ENCODE measurements around the gene RGS7.
"Not testable (repeated sequence)": the region's sequence is repeated elsewhere in the genome, so short reads cannot be mapped to it uniquely, and the experiment has no call there.

RGS7 gene

DNA sequence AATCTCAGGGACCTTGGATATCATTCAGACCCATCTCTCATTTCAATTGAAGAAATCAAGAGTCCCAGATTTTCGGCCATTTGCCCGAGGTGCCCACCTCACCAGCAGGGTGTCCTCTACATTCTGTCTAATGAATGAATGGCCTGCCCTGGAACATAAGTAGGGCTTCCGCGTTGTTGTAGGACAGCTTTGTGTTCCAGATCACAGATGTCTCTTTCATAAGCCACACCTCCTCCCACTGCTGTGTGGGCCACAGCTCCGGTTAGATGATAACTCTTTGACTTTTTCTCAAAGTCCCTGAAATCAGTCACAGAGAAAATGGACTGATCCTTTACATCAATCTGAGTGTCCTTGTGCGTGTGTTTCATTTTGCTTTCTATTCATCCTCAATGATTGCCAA, 144.4 kb downstream of the RGS7 start:
- no peak for DNase-seq (ENCODE audit: low read depth in 3 of 3)

- no peak for DNase-seq (ENCODE audit: low read depth in 3 of 3)
Measured at GRCh38 chr1:241208910-241209379, 148.1 kb downstream of the RGS7 start.

DNA sequence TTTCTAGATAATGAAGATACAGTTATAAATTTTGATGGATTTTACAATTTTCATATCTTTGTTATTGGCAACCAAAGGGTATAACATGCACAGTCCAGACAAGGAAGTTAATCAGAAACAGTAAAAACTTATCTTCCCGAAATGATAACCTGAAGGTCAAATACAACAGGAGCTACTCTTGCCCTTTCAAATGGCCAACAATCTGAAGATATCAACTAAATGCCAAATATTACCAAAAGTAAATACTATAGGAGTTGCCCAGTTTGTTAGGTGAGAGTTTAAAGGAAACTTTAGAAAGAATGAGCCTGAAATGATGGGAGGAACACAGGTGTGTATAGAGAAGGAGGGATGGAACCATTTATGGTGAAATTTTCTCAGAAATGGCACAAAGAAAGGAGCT, 153.2 kb downstream of the RGS7 start:
- DNase-seq (ENCODE audit: low read depth in 3 of 3) = no peak

- no peak for DNase-seq (ENCODE audit: low read depth in 3 of 3)
Measured at GRCh38 chr1:241202401-241202800, 154.6 kb downstream of the RGS7 start.

- DNase-seq (ENCODE audit: low read depth in 3 of 3) = no peak
Measured at GRCh38 chr1:241186716-241187115, 170.3 kb downstream of the RGS7 start.

DNA sequence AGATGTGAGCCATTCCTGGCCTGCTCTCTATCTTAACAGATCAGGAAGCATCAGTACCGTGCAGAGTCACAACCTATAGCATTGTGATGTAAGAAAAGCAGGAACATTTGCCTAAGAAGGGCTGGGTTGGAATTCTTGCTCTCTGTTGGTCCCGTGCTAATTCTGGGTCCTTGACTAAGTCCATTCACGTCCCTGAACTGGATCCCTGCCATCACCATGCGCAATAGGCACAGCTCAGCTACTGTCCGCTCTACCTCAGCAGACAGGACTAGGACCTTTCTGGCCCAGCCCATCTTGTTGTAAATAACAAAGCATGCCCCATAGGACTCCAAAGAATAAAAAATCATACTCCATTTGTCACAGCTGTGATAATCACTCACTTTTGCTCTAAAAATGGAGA, 175.0 kb downstream of the RGS7 start:
- DNase-seq (ENCODE audit: low read depth in 3 of 3) = no peak

DNA sequence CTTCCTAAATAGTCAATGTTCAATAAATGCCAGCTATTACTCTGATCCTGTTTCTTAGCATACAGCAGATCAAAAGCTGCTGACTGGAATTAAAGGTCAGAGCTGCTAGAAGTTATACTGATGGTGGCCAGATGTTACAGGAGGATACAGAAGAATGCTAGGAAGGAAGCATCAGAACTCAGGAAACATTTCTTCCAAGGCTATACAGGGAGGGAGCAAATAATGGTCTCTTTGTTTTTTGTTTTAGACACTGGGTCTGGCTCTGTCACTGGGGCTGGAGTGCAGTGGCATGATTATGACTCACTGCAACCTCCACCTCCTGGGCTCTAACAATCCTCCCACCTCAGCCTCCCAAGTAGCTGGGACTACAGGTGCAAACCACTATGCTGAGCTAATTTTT, 175.5 kb downstream of the RGS7 start:
- DNase-seq (ENCODE audit: low read depth in 3 of 3) = no peak

DNA sequence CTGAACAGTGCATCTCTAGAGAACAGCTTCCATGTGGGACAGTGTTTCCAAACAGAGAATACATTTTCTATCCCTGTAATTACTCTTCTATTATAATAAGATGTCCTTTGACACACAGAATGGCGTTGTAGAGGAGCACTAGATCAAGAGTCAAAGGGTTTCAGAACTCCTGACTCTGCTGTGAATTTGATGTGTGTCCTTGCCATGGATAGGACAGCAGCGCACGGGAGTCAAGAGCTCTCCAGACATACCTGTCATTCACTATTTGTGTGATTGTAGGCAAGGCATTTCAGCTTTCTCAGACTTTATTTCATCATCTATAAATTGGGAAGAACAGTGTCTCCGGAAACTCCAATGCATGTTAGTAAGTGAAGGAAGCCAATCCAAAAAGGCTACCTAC, 176.4 kb downstream of the RGS7 start:
- DNase-seq (ENCODE audit: low read depth in 3 of 3) = no peak

- no peak for DNase-seq (ENCODE audit: low read depth in 3 of 3)
Measured at GRCh38 chr1:241177660-241178059, 179.3 kb downstream of the RGS7 start.

DNA sequence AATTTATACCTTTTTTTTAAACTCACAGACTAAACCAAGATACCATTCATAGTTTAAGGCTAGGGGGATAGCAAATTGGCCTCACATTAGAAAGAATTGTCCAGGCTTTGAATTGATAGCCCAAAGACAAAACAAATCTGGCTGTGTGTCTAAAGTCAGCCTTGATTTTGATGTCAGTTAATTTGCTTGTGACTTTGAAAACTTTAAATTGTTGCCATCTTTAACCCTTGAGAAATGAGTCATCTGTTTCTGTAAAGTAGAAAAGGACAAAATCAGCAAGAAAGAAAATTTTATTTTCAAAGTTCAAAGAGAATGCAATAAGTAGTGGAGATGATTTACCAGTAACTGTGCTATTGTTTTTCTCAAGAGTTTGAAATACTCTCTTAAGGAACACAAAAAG, 184.5 kb downstream of the RGS7 start:
- DNase-seq (ENCODE audit: low read depth in 3 of 3) = no peak

GRCh38 chr1:241171991-241172390, 185.0 kb downstream of the RGS7 start:
- no peak for DNase-seq (ENCODE audit: low read depth in 3 of 3)

DNA sequence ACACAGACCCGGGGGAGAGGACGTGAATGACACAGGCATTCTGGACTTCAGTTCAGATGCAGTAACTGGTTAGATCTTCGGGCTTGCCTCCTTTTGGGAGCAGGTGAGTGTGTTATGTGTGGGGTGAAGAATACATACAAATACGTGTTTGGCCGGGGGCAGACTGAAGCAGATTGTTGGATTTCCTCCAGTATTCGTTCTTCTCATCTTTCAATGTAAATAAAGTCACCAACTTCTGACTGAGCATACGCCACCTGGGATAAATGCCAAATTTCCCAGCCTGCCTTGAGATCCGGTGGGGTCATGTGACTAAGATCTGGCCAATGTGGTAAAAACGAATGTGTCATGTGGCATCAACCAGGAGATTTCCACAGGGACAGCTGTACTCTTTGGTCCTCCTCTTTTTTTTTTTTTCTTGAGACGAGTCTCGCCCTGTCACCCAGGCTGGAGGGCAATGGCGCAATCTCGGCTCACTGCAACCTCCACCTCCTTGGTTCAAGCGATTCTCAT, 189.8 kb downstream of the RGS7 start:
- DNase-seq (ENCODE audit: low read depth in 3 of 3) = no peak

DNA sequence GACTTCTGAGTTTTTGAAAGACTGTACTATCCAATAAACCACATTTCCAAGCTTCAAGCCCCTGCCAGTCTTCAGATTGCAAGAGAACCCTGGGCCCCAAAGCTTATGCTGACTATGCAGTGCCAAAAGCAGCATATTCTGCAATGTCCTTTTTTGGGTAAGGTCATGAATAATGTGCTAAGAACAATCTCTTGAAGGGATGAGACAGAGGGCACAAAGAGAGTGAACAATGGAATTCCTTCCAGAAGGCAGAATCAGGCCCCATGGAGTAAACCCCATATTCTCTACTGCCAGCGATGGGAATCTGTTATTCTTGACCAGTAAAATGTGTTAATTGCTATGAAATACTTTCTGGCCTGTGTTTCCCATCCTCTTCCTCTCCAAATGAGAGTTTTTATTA, 190.4 kb downstream of the RGS7 start:
- no peak for DNase-seq (ENCODE audit: low read depth in 3 of 3)

DNA sequence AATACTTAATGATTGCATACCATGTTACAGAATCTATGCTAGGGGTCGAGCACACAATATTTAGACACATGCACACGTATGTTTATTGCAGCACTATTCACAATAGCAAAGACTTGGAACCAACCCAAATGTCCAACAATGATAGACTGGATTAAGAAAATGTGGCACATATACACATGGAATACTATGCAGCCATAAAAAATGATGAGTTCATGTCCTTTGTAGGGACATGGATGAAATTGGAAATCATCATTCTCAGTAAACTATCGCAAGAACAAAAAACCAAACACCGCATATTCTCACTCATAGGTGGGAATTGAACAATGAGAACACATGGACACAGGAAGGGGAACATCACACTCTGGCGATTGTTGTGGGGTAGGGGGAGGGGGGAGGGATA, 191.7 kb downstream of the RGS7 start:
- DNase-seq (ENCODE audit: low read depth in 3 of 3) = not testable (repeated sequence)

GRCh38 chr1:241163363-241163762, 193.6 kb downstream of the RGS7 start:
- DNase-seq (ENCODE audit: low read depth in 3 of 3) = no peak

DNA sequence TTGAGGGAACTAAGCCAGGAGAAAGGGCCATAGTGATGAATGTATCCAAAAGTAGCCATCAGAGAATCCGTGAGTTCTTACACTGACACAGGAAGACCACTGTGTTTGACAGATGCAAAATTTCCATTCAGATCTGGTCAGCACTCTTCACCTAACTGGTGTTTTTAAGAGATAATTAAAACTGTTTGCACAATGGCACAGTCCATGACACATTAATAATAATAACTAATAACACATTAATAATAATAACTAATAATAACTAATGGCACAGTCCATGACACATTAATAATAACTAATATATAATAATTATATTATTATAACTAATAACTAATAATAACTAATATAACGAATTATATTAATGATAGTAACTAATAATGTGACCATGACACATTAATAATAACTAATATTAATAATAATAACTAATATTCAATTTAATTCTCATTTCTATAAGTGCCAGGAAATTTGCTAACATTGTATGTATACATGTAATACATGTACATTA, 195.8 kb downstream of the RGS7 start:
- no peak for DNase-seq (ENCODE audit: low read depth in 3 of 3)

GRCh38 chr1:241157435-241157834, 199.6 kb downstream of the RGS7 start:
- DNase-seq (ENCODE audit: low read depth in 3 of 3) = no peak

DNA sequence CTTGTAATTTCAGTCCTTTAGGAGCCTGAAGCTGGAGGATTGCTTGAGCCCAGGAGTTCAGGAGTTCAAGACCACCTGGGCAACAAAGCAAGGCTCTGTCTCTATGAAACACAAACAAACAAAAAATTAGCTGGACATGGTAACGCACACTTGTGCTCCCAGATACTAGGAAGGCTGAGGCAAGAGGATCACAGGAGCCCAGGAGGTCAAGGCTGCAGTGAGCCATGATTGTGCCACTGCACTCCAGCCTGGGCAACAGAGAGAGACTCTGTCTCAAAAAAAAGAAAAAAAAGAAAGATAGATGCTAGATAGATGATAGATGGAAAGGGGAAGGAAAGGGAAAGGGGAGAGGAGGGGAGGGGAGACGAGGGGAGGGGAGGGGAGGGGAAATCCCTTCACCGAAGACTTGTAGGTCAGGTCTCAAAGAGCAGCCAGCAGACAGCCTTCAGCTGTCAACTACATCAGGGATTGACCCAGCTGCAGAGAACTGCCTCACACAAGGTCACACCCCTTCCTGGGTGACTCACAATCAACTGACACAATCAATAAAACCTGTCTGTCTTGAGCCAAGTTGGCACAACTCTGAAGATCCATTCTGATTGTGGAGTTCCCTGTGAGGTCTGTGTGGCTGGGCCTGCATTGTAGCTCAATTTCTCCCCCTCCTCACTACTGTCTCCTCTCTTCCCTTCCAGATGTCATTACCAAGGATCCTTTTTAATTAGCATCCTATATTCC, 200.6 kb downstream of the RGS7 start:
- no peak for DNase-seq (ENCODE audit: low read depth in 3 of 3)

GRCh38 chr1:241145881-241146280, 211.1 kb downstream of the RGS7 start:
- no peak for DNase-seq (ENCODE audit: low read depth in 3 of 3)

- no peak for DNase-seq (ENCODE audit: low read depth in 3 of 3)
Measured at GRCh38 chr1:241143765-241144442, 213.1 kb downstream of the RGS7 start.

DNA sequence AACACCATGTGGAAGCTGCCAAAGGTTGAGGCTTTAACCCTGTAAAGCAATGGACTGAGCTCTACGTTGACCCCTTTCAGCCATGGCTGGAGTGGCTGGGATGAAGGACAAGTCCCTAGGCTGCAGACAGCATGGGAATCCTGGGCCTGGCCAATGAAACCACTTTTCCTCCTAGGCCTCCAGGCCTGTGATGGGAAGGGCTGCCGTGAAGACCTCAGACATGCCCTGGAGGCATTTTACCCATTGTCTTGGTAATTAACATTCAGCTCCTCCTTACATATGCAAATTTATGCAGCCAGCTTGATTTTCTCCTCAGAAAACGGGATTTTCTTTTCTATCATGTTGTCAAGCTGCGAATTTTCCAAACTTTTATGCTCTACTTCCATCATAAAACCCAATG, 214.5 kb downstream of the RGS7 start:
- DNase-seq (ENCODE audit: low read depth in 3 of 3) = no peak

GRCh38 chr1:241141646-241142045, 215.4 kb downstream of the RGS7 start:
- not testable (repeated sequence) for DNase-seq (ENCODE audit: low read depth in 3 of 3)

DNA sequence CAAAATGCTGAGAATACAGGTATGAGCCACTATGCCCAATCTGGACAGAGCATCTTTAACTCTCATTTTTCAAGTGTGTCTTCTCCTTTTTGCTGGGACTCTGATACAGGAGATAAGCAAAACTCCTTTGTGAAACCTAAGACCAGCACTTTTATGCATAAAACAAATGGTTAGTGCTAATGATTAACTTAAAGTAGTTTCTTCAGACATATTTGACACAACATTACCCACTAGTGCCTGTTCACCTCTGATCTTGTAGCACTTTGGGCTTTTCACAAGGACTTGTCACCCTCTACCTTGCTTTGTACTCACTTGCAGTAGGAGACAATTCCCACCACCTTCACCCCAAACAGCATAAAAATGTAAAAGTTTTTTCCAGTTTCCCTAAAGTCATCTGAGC, 216.3 kb downstream of the RGS7 start:
- DNase-seq (ENCODE audit: low read depth in 3 of 3) = no peak
